B cell (primary cell): Measurements from ENCODE around the gene FGFR3. TPM values are rescaled to one million over a fixed set of nuclear protein-coding genes. Genes with fewer than 3 reads are reported as not detected.

Experiments
- ATAC-seq: fragments of 200-7000 bp; cut with Tn5 transposase; one replicate; pipeline ENCODE4 v1.10.0; 2021; ENCODE audit warnings: low read depth, mild to moderate bottlenecking, moderate number of reproducible peaks, moderate library complexity
- CTCF ChIA-PET: fragments of 350-600 bp; sonication (Branson Sonifier 250); formaldehyde crosslinking; loops from one replicate; lab custom pipeline; 2021; ENCODE audit warnings: antibody characterized with exemption, inconsistent platforms; lab: Charles Lee
- POLR2A ChIA-PET: fragments of 350-600 bp; sonication (Branson Sonifier 250); formaldehyde crosslinking; loops from one replicate; lab custom pipeline; 2021; ENCODE audit warnings: antibody characterized with exemption; lab: Charles Lee
- DNase-seq: peaks from one replicate; pipeline ENCODE4 v3.0.0; 2013
- H2AFZ ChIP-seq: 2 replicates; pipeline ENCODE4 v1.6.1; 2012; ENCODE audit warnings: mild to moderate bottlenecking, low read depth, low read length; ENCODE audit not compliant: insufficient read depth, poor library complexity, severe bottlenecking
- H3K27ac ChIP-seq, 2 donors: 1 replicate in 1 of 2; 2 replicates in 1 of 2; pipeline ENCODE4 v1.5.1; 2012 to 2013; ENCODE audit warnings: low read length in 2 of 2, mild to moderate bottlenecking in 2 of 2, moderate library complexity in 1 of 2
- H3K27me3 ChIP-seq, 4 experiments: fragments of 200-600 bp in 1 of 4; sonication (generic) in 1 of 4; replicated peaks in 1 of 4; 1 replicate in 2 of 4; 2 replicates in 2 of 4; pipeline versions ENCODE4 v1.6.1 to v1.7.0; 2013 to 2016; ENCODE audit warnings: low read length in 3 of 4, mild to moderate bottlenecking in 2 of 4, mixed read lengths in 1 of 4, moderate library complexity in 1 of 4; ENCODE audit not compliant: insufficient read depth in 4 of 4, control insufficient read depth in 3 of 4; ENCODE audit errors: control extremely low read depth in 1 of 4
- H3K36me3 ChIP-seq, 2 experiments: replicated peaks in 1 of 2; 1 replicate in 1 of 2; 2 replicates in 1 of 2; pipeline versions ENCODE4 v1.6.1 to v1.7.1; 2013; ENCODE audit warnings: low read length in 1 of 2; ENCODE audit not compliant: insufficient read depth in 2 of 2, control insufficient read depth in 1 of 2; ENCODE audit errors: control extremely low read depth in 1 of 2, extremely low read depth in 1 of 2
- H3K4me1 ChIP-seq, 2 donors: fragments of 200-600 bp in 1 of 2; sonication (generic) in 1 of 2; 1 replicate in 1 of 2; 2 replicates in 1 of 2; pipeline versions ENCODE4 v1.5.1 to v1.6.1; 2013 to 2017; ENCODE audit warnings: low read length in 2 of 2; ENCODE audit not compliant: control insufficient read depth in 2 of 2, insufficient read depth in 2 of 2
- H3K4me2 ChIP-seq: replicated peaks from 2 replicates; pipeline ENCODE3; 2012; ENCODE audit warnings: mild to moderate bottlenecking, low read depth, low read length; ENCODE audit not compliant: poor library complexity, severe bottlenecking
- H3K4me3 ChIP-seq, 5 experiments: fragments of 200-600 bp in 1 of 5; sonication (generic) in 1 of 5; 1 replicate in 3 of 5; 2 replicates in 2 of 5; pipeline versions ENCODE4 v1.5.1 to v1.7.0; 2011 to 2016; ENCODE audit warnings: low read length in 4 of 5, mild to moderate bottlenecking in 4 of 5, low read depth in 2 of 5, control low read depth in 1 of 5, moderate library complexity in 1 of 5; ENCODE audit not compliant: insufficient read depth in 1 of 5; ENCODE audit errors: control extremely low read depth in 1 of 5, extremely low read depth in 1 of 5
- H3K79me2 ChIP-seq: fragments of 200-600 bp; sonication (generic); one replicate; pipeline ENCODE4 v1.6.0; 2016; ENCODE audit warnings: low read length; ENCODE audit not compliant: control insufficient read depth, insufficient read depth
- H3K9ac ChIP-seq: fragments of 200-600 bp; sonication (generic); 2 replicates; pipeline ENCODE4 v1.6.1; 2017; ENCODE audit warnings: mild to moderate bottlenecking, low read length, moderate library complexity
- H3K9me3 ChIP-seq, 3 donors: one replicate each; pipeline versions ENCODE4 v1.6.1 to v1.7.1; 2013; ENCODE audit warnings: low read length in 2 of 3; ENCODE audit not compliant: control insufficient read depth in 2 of 3, insufficient read depth in 1 of 3; ENCODE audit errors: control extremely low read depth in 1 of 3
- H4K20me1 ChIP-seq: 2 replicates; pipeline ENCODE4 v1.6.0; 2012; ENCODE audit warnings: mild to moderate bottlenecking, low read length; ENCODE audit not compliant: insufficient read depth, control insufficient read depth, poor library complexity, severe bottlenecking
- H3K27ac Mint-ChIP-seq: one replicate; pipeline ENCODE4 v1.8.0; 2021; ENCODE audit warnings: mixed read lengths
- H3K27me3 Mint-ChIP-seq: one replicate; pipeline ENCODE4 v1.8.0; 2021; ENCODE audit warnings: mixed read lengths
- H3K4me1 Mint-ChIP-seq: one replicate; pipeline ENCODE4 v1.8.0; 2021; ENCODE audit warnings: mixed read lengths
- H3K4me3 Mint-ChIP-seq: one replicate; pipeline ENCODE4 v1.8.0; 2021; ENCODE audit warnings: mixed read lengths
- H3K9me3 Mint-ChIP-seq: one replicate; pipeline ENCODE4 v1.8.0; 2022; ENCODE audit warnings: mixed read lengths; ENCODE audit not compliant: insufficient read depth
- CTCF ChIP-seq: fragments of 200-600 bp; IDR thresholded peaks from one replicate; pipeline ENCODE4 v1.8.0; 2022; ENCODE audit warnings: antibody characterized with exemption, mild to moderate bottlenecking
- EZH2 ChIP-seq: IDR thresholded peaks from 2 replicates; pipeline ENCODE4 v1.6.1; 2012; ENCODE audit warnings: borderline replicate concordance, low read depth, mild to moderate bottlenecking, moderate library complexity, low read length; ENCODE audit not compliant: insufficient read depth, poor library complexity, severe bottlenecking
- WGBS: methylation state at CpG from one replicate; pipeline ENCODE4 v1.1.5; 2013; ENCODE audit warnings: missing lambda C conversion rate; ENCODE audit not compliant: insufficient coverage; 5-methylcytosine and 5-hydroxymethylcytosine counted together
- intact Hi-C: fragments of 100-400 bp; cut with micrococcal nuclease; formaldehyde crosslinking; loops from one replicate; pipeline ENCODE4 v1.10.0; 2022
- polyA plus RNA-seq: library from polyadenylated mRNA; depleted of rRNA; stranded (reverse); fragments of >200 nt; gene quantifications from 2 replicates; pipeline ENCODE4 v1.2.3, GENCODE V29; 2012
- total RNA-seq, 2 donors: library from RNA; stranded (reverse); fragments of 120-200 nt in 1 of 2; gene quantifications; 1 replicate in 1 of 2; 2 replicates in 1 of 2; pipeline versions ENCODE4 v1.2.3 to v1.2.4, GENCODE V29; 2013 to 2022

Gene FGFR3
- total and polyA plus RNA-seq, 2 donors (not counting 1 experiment from before 2014, with no cell fraction given), result not detected

GRCh38 chr4:1851160-1851559, 58.1 kb downstream of the FGFR3 start:
- H3K4me1 Mint-ChIP-seq, result peaks cover 27% of the 10 kb centered on the region
- H3K27ac Mint-ChIP-seq, result no peak overlapping the region
- ChIA-PET POLR2A (no interaction called here), CTCF (interaction anchor here (0.5 kb wide), 1 partner anchor 75 kb away, joined by 4 read pairs; no protein-coding TSS in a partner anchor)
- Histone ChIP-seq H2AFZ (no peak overlapping the region), H3K4me1 (peaks cover 9 to 11% of the 10 kb centered on the region in 2 donors), H3K4me3 (no peak overlapping the region), H3K79me2 (peaks cover 68% of the 10 kb centered on the region), H3K9ac (no peak overlapping the region), H3K36me3 (peaks cover 0 to 13% of the 10 kb centered on the region in 2 experiments), H3K27ac (no peak overlapping the region), H3K9me3 (no peaks in the 10 kb centered on the region), H3K27me3 (no peaks in the 10 kb centered on the region), H4K20me1 (peaks cover 6% of the 10 kb centered on the region), H3K4me2 (no peak overlapping the region)
- WGBS, result 100% methylated on average over 3 of the region's 11 CpGs
- no peaks in the 10 kb centered on the region for H3K27me3 Mint-ChIP-seq
- intact Hi-C loops, result no loop called here
- no peak for TF ChIP-seq CTCF
- TF ChIP-seq EZH2, result no peak
- no peak for ATAC-seq
- no peak for DNase-seq
- H3K4me3 Mint-ChIP-seq, result no peak overlapping the region
- no peaks in the 10 kb centered on the region for H3K9me3 Mint-ChIP-seq

- H3K9me3 ChIP-seq, result no peaks in the 10 kb centered on the region
- DNase-seq, result no peak
- no peak overlapping the region for H3K4me2 ChIP-seq
- TF ChIP-seq CTCF, result no peak
- no peak for TF ChIP-seq EZH2
- peaks cover 9 to 12% of the 10 kb centered on the region in 2 donors for H3K4me1 ChIP-seq
- no peak overlapping the region for H2AFZ ChIP-seq
- no peak overlapping the region for H3K4me3 ChIP-seq
- H3K36me3 ChIP-seq, result peaks cover 0 to 10% of the 10 kb centered on the region in 2 experiments
- H4K20me1 ChIP-seq, result peaks cover 8% of the 10 kb centered on the region
- H3K27me3 ChIP-seq, result no peaks in the 10 kb centered on the region
- intact Hi-C loops, result no loop called here
- Mint-ChIP-seq H3K27ac (no peak overlapping the region), H3K9me3 (no peaks in the 10 kb centered on the region), H3K4me3 (no peak overlapping the region), H3K27me3 (no peaks in the 10 kb centered on the region), H3K4me1 (peaks cover 23% of the 10 kb centered on the region)
- no peak overlapping the region for H3K27ac ChIP-seq
- CTCF ChIA-PET, result interaction anchor here (0.5 to 1.5 kb wide), 2 partner anchors 48 to 74 kb away, joined by 3 to 4 read pairs; no protein-coding TSS in a partner anchor
- no peak overlapping the region for H3K9ac ChIP-seq
- peaks cover 68% of the 10 kb centered on the region for H3K79me2 ChIP-seq
- POLR2A ChIA-PET, result no interaction called here
- ATAC-seq, result no peak
- 96% methylated on average over 16 of the region's 16 CpGs for WGBS
These were observed 58.7 kb downstream of the FGFR3 start for GRCh38 chr4:1851575-1852410.
